Nephron (organoid): ENCODE results near the gene ACAT2.
"Not testable (repeated sequence)": the region's sequence is repeated elsewhere in the genome, so short reads cannot be mapped to it uniquely, and the experiment has no call there.

Source experiments
- H3K27ac Mint-ChIP-seq, 3 experiments: 2 replicates each; pipeline ENCODE4 v1.8.0; 2020; ENCODE audit warnings: mixed read lengths in 3 of 3, mild to moderate bottlenecking in 2 of 3, moderate library complexity in 1 of 3
- H3K27me3 Mint-ChIP-seq: 2 replicates; pipeline ENCODE4 v1.8.0; 2021; ENCODE audit warnings: low read depth, mild to moderate bottlenecking, moderate library complexity, mixed read lengths
- H3K36me3 Mint-ChIP-seq: 2 replicates; pipeline ENCODE4 v1.8.0; 2020; ENCODE audit warnings: low read depth, mixed read lengths
- H3K4me1 Mint-ChIP-seq: 2 replicates; pipeline ENCODE4 v1.8.0; 2020; ENCODE audit warnings: mixed read lengths
- H3K4me3 Mint-ChIP-seq, 3 experiments: 2 replicates each; pipeline ENCODE4 v1.8.0; 2020; ENCODE audit warnings: mild to moderate bottlenecking in 3 of 3, mixed read lengths in 3 of 3, moderate library complexity in 2 of 3
- H3K9me3 Mint-ChIP-seq: 2 replicates; pipeline ENCODE4 v1.8.0; 2020; ENCODE audit warnings: mixed read lengths
- TF ChIP-seq, protein P1 (sequence below), 3 experiments: fragments of 200-600 bp; sonication (generic); IDR thresholded peaks; one replicate each; pipeline ENCODE4 v1.5.0; 2021; ENCODE audit warnings: antibody characterized with exemption in 3 of 3; ENCODE audit not compliant: unreplicated experiment in 3 of 3

ACAT2 gene

DNA sequence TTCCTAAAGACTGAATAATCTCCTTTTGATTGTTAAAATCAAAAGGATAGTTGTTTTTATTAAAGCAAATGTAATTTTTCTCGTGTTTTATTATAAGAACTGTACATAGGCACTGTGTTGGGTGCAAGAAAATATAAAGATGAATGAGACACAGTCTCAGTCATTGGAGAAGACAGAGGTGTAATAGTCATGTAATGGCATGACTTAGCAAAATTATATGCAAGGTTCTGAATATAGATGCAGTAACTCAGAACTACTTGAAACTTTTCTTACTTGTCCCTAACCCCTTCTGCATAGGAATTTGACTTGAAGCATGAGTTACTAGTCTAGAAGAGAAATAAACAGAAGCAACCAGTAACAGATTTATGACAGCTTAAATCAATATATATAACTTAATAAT, 19.7 kb upstream of the ACAT2 start:
- no peaks in the 10 kb centered on the region for H3K4me1 Mint-ChIP-seq
- H3K36me3 Mint-ChIP-seq, result peaks cover 63% of the 10 kb centered on the region
- no peak overlapping the region for H3K4me3 Mint-ChIP-seq
- no peaks in the 10 kb centered on the region for H3K27me3 Mint-ChIP-seq
- no peak overlapping the region for H3K27ac Mint-ChIP-seq
- no peaks in the 10 kb centered on the region for H3K9me3 Mint-ChIP-seq
- TF ChIP-seq, protein P1, sequence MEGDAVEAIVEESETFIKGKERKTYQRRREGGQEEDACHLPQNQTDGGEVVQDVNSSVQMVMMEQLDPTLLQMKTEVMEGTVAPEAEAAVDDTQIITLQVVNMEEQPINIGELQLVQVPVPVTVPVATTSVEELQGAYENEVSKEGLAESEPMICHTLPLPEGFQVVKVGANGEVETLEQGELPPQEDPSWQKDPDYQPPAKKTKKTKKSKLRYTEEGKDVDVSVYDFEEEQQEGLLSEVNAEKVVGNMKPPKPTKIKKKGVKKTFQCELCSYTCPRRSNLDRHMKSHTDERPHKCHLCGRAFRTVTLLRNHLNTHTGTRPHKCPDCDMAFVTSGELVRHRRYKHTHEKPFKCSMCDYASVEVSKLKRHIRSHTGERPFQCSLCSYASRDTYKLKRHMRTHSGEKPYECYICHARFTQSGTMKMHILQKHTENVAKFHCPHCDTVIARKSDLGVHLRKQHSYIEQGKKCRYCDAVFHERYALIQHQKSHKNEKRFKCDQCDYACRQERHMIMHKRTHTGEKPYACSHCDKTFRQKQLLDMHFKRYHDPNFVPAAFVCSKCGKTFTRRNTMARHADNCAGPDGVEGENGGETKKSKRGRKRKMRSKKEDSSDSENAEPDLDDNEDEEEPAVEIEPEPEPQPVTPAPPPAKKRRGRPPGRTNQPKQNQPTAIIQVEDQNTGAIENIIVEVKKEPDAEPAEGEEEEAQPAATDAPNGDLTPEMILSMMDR (IDR thresholded peaks at IDR 0.05; ENCODE audit: unreplicated experiment in 3 of 3), result no peak

DNA sequence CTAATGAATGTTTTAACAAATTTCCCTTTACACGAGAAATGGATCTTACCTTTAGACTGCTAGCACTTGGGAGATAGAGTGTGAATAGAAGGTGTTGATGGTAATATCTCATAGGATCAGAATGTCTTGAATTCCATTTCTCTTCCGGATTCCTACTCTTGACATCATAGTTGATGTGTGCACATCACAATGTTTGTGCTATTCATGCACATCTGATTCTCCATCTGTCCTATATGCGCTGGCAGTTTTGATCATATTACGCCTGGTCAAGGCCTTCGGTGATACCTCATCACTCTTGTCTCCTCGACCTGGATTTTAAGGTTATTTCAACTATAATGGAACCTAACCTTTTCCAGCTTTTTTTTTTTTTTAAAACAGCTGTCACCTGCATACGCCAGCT, 16.8 kb upstream of the ACAT2 start:
- no peaks in the 10 kb centered on the region for H3K9me3 Mint-ChIP-seq
- no peaks in the 10 kb centered on the region for H3K27me3 Mint-ChIP-seq
- no peak overlapping the region for H3K4me3 Mint-ChIP-seq
- TF ChIP-seq, protein P1 (IDR thresholded peaks at IDR 0.05; ENCODE audit: unreplicated experiment in 3 of 3), result no peak
- H3K27ac Mint-ChIP-seq, result no peak overlapping the region
- H3K4me1 Mint-ChIP-seq, result no peaks in the 10 kb centered on the region
- H3K36me3 Mint-ChIP-seq, result peaks cover 80% of the 10 kb centered on the region

DNA sequence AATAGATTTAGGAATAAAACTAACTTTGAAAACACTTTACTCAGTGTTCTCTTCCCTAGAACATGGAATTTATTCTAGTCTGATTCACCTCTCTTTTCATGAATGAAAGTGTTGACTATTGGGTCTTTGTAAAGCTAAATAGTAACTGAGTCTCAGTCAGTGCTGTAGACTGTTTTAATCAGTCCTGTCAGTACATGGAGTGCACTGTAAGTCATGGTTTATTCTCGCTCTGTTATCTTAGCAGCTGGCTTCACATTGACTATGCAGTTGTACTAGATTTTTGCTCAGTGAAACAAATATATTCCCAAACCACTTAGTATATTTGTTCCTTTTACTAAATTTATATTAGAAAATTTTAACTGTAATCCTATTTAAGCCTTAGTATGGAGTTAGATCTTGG, 15.1 kb upstream of the ACAT2 start:
- Mint-ChIP-seq H3K36me3 (peaks cover 74% of the 10 kb centered on the region), H3K4me3 (no peak overlapping the region), H3K9me3 (no peaks in the 10 kb centered on the region), H3K4me1 (no peaks in the 10 kb centered on the region), H3K27ac (no peak overlapping the region), H3K27me3 (no peaks in the 10 kb centered on the region)
- TF ChIP-seq, protein P1 (IDR thresholded peaks at IDR 0.05; ENCODE audit: unreplicated experiment in 3 of 3), result no peak

DNA sequence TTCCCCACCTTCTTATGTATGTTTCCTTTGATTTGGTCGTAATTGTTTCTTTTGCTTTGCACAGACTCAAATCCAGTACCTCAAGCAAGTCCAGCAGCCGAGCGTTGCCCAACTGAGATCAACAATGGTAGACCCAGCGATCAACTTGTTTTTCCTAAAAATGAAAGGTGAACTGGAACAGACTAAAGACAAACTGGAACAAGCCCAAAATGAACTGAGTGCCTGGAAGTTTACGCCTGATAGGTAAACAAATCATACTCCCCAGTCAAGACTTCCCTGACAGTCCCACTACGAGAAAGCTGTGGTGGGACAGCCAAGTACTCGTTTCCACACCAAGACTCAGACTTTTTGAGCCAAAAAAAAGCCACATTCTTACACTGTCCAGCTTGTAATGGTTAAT, 13.7 kb upstream of the ACAT2 start:
- not testable (repeated sequence) for H3K27me3 Mint-ChIP-seq, H3K4me1 Mint-ChIP-seq, H3K4me3 Mint-ChIP-seq, H3K27ac Mint-ChIP-seq, H3K9me3 Mint-ChIP-seq
- peaks cover 78% of the 10 kb centered on the region for H3K36me3 Mint-ChIP-seq

DNA sequence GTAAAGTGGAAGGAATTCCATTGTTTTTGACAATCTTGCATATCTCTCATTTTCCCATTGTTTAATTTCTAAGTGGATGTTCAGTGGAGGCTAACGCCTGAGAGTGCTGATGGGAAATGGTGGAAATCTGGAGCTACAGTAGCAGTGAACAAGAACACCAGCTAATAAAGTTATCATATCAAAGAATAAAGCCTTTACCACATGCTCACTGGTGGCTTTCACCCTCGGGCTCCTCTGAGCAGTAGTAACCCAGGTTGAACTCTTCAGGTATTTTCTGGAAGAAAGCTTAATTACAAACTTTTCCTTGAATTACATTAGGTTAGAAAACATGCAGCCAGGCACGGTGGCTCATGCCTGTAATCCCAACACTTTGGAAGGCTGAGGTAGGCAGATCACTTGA, 10.4 kb upstream of the ACAT2 start:
- H3K27me3 Mint-ChIP-seq, result no peaks in the 10 kb centered on the region
- no peaks in the 10 kb centered on the region for H3K9me3 Mint-ChIP-seq
- no peak overlapping the region for H3K4me3 Mint-ChIP-seq
- peaks cover 78% of the 10 kb centered on the region for H3K36me3 Mint-ChIP-seq
- TF ChIP-seq, protein P1 (IDR thresholded peaks at IDR 0.05; ENCODE audit: unreplicated experiment in 3 of 3), result no peak
- no peaks in the 10 kb centered on the region for H3K4me1 Mint-ChIP-seq
- H3K27ac Mint-ChIP-seq, result no peak overlapping the region

DNA sequence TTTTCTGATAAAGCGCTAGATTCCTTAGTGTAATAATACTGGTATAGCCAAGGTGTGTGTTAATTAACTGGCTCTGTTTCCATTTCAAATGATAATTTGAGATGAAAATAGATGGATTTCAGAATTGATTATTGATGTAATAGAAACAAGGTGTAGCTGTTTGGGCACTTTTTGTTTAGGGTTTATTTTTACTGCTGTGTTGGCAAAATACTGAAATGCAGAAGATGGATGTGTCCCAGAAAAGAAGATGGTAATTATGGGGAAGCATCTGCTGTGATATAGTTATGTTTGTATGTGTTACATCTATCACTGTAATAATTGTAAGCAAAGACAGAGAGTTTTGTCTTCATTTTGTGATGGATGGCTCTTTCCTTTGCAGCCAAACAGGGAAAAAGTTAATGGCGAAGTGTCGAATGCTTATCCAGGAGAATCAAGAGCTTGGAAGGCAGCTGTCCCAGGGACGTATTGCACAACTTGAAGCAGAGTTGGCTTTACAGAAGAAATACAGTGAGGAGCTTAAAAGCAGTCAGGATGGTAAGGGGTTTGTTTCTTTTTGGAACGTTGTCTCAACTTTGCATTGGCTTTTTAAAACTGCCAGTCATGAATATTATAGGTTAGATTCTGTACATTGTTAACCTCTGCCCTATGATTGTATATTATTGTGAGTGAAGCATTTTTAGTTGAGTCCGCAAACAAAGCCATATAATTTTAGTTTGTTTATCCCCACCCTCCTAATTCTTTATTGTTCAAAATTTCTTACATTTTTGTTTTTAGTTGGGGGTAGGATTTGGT, 8.6 kb upstream of the ACAT2 start:
- H3K27me3 Mint-ChIP-seq, result no peaks in the 10 kb centered on the region
- peaks cover 79% of the 10 kb centered on the region for H3K36me3 Mint-ChIP-seq
- no peaks in the 10 kb centered on the region for H3K4me1 Mint-ChIP-seq
- no peaks in the 10 kb centered on the region for H3K9me3 Mint-ChIP-seq
- no peak overlapping the region for H3K27ac Mint-ChIP-seq
- no peak overlapping the region for H3K4me3 Mint-ChIP-seq
- TF ChIP-seq, protein P1 (IDR thresholded peaks at IDR 0.05; ENCODE audit: unreplicated experiment in 3 of 3), result no peak
